NCI-H1930 (cell line): ENCODE measurements around the gene AK9.
"Not testable (repeated sequence)": the region's sequence is repeated elsewhere in the genome, so short reads cannot be mapped to it uniquely, and the experiment has no call there.

Source experiments
- DNase-seq, 2 experiments: peaks; one replicate each; lab custom pipeline; 2025; lab: John Stamatoyannopoulos, UW

AK9 gene

GRCh38 chr6:109478841-109479624, 212.0 kb downstream of the AK9 start:
- DNase-seq, result no peak

DNA sequence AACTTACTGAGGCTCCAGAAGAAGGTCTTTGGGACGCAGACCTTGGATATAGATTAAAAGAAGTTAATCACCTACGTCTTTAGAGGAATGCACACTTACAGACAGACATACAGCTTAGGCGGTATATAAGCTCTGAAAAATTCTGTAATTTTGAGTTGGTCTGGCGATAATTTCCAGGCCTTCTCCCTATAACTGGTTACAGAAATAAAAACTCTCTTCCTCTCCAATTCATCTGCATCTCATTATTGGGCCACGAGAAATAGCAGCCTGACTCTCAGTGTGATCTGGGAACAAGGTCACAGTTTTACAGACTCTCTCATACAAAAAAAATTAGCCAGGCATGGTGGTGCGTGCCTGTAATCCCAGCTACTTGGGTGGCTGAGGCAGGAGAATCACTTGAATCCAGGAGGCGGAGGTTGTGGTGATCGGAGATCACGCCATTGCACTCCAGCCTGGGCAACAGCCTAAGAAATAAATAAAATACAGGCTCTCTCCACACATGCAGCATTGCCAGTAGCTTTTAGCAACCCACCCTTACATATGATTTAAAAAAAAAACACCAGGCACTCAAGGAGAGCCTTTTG, 212.7 kb downstream of the AK9 start:
- DNase-seq, result no peak

GRCh38 chr6:109477725-109478124, 213.3 kb downstream of the AK9 start:
- DNase-seq, result no peak

DNA sequence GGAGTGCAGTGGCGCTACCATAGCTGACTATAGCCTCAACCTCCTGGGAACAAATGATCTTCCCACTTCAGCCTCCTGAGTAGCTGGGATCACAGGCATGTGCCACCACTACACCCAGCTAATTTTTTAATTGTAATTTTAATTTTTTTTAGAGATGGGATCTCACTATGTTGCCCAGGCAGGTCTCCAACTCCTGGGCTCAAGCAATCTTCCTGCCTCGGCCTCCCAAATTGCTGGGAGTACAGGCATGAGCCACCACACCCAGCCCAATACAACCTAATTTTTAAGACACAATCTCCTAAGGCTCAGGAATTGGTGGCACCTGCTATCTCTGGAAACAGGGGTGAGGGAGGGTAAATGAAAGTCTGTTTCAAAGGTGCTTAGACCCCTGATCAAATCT, 213.8 kb downstream of the AK9 start:
- DNase-seq, result no peak

- DNase-seq, result no peak
Measured at GRCh38 chr6:109475625-109476024, 215.4 kb downstream of the AK9 start.

- no peak for DNase-seq
Measured at GRCh38 chr6:109474995-109475394, 216.0 kb downstream of the AK9 start.

DNA sequence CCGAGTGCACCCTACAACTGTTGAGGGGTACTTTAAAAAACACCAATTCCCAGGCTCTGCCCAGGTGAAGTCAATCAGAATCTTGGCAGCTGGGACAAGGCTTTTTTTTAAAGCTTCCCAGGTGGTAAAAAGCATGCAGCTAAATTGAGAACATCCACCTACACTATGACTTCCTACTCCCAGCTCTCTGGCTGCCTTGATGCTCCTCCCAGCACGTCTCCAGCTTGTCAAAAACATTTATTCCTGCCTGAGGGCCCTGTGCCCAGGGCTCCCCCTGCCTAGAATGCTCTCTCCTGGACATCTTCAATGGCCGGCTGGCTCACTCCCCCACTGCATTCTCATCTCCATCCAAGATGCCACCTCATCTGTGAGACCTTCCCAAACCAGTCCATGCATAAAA, 217.9 kb downstream of the AK9 start:
- DNase-seq, result no peak

DNA sequence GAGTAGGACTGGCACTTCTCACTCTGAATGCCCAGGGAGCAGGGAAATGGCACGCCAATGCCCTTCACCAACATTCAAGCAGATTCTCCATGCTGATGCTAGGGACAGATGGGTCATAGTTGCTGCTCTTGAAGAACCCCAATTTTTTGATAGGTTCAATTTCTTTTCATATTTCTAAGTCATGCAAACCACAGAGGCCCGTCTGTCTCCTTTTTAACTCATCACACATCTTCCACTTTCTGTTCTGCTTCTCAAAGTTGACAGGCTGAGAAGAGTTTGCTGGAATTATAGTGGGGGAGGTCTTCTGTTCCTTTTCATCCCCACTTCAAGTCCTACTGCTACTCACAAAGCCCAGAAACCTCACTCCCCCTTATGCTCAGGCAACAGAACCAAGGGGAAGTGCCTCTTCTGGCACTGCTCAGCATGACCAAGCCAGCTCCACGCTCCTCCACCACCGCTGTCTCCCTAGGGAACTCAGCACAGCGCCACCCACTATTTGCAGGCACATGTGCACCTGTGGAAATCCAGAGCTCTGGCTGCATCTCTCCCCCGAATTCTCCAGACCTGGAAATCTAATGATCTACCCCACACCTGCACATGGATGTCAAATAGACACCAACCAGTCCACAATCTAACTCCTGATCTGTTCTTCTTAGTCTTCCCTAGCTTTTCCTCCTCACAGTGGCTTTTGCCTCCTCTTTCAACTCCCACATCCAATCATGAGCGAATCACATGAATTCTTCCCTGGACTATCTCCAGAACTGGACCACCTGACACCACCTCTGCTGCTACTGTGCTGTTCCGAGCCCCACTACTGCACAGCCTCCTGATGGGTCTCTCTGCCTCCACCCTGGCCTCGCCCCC, 218.6 kb downstream of the AK9 start:
- DNase-seq, result no peak

DNA sequence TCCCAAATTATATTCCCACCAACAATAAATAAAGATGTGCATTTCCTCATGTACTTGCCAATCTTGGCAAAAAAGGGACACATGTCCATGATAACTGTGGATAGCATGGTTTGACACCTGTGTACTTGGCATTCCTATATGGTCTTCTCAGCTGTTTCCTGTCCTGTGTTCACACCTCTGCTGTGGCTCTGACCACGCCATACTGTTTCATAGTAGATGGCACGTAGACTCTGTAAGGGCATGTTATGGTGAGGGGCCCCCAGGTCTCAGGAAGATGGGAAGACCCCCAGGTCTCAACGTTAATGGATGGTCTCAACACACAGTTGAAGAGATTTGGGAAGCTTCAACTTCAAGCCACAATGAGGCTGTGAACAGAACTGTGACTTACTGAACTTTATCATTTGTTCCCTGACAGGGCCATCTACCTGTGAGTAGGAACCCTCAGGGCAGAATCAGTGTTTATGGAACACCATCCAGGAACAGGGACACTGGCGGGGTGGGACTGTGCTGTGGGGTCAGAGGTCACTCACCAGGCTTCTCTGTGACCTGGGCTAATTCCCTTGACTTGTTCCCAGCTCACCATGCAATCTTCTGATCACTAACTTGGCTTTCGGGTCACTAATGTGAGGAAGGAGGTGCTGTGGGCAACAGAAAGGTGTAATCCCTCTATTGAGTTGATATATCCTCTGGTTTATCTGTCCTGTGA, 219.7 kb downstream of the AK9 start:
- no peak for DNase-seq

GRCh38 chr6:109469591-109470189, 221.3 kb downstream of the AK9 start:
- DNase-seq, result no peak

GRCh38 chr6:109467696-109468095, 223.3 kb downstream of the AK9 start:
- no peak for DNase-seq

GRCh38 chr6:109466212-109466923, 224.6 kb downstream of the AK9 start:
- no peak for DNase-seq

DNA sequence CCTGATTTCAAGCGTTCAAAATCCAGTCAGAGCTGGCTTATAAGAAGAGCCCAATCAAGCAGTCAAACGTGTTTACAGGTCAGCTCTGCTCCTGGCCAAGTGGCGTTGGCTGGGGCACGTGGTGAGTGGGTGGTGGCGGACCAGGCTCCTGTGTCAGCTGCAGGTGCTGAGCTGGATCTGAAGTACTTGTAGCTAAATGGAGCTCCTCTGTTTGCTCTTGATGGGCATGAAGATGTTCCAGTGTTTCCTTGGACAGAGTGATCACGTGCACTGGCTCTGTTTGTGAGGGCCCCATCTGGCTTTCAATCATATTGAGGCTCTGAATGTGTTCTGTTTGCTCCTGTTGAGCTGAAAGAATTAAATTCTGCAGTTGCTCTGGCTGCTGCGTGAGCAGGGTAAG, 225.2 kb downstream of the AK9 start:
- DNase-seq, result no peak

- no peak for DNase-seq
Measured at GRCh38 chr6:109461733-109462526, 229.1 kb downstream of the AK9 start.

DNA sequence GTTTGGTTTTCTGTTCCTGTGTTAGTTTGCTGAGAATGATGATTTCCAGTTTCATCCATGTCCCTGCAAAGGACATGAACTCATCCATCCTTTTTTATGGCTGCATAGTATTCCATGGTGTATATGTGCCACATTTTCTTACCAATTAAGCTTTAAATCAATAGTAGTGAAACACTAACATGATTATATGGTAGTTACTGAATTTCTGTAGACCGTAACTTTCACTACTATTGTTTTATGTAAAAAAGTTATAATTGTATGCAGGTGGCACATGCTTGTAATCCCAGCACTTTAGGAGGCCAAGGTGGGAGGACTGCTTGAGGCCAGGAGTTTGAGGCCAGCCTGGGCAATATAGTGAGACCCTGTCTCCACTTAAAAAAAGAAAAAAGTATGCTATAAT, 229.8 kb downstream of the AK9 start:
- DNase-seq, result not testable (repeated sequence)

DNA sequence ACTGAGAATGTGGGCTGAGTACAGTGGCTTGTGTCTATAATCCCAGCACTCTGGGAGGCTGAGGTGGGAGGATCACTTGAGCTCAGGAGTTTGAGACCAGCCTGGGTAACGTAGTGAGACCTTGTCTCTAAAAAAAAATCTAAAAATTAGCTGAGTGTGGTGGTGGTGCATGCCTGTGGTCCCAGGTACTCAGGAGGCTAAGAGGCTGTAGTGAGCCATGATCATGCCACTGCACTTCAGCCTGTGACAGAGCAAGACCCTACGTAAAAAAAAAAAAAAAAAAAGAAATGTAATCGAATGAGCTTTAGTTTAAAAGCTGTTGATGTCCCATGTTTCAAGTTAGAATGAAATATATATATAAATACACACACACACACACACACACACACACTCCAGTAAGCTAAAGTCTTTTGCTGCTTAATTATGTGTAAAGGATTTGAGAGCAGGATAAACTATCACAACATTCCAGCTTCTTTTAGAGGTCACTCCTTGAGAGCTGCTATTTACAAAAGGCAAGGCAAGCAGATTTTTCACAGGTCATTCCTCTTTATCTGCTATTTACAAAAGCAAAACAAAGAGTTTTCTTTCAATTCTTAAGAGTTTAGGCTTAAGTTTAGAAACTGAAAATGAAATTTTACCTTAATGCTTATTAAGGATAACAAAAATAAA, 230.7 kb downstream of the AK9 start:
- DNase-seq, result no peak

GRCh38 chr6:109458774-109459531, 232.0 kb downstream of the AK9 start:
- DNase-seq, result no peak

DNA sequence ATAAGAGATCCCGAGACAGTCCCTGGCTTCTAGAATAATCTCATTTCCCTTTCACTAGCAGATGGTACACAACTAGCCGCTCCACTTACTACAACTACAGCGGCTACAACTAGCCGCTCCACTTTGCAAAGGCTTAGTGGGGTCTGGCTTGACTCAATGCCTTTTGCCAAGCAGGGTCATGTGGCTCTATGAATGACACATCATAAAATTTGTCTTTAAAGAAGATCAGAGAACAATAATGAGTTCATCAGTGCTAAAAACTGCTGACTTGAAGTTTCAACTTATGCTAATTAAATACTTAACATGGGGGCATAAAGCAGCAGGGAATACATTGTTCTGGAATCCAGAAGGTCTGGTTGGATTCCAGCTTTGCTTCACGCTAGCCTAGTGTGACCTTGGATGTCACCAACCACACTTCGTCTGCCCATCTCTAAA, 233.4 kb downstream of the AK9 start:
- DNase-seq, result no peak
